Tibial nerve (tissue), 3 donors: ENCODE data around the gene GIMAP2.

Experiments
- CTCF ChIP-seq, 5 experiments: fragments of 200-600 bp in 3 of 5; fragments of 450-650 bp in 2 of 5; sonication (generic) in 3 of 5; IDR thresholded peaks; one replicate each; pipeline ENCODE4 v1.5.1; 2016 to 2019; ENCODE audit warnings: antibody characterized with exemption in 5 of 5, mild to moderate bottlenecking in 3 of 5, moderate library complexity in 2 of 5
- POLR2A ChIP-seq, 2 donors: fragments of 450-650 bp; IDR thresholded peaks; one replicate each; pipeline ENCODE4 v1.6.1; 2017; ENCODE audit warnings: antibody characterized with exemption in 2 of 2, mild to moderate bottlenecking in 2 of 2, moderate library complexity in 2 of 2

GRCh38 chr7:150742286-150742968 is 56.9 kb downstream of the GIMAP2 start:
- TF ChIP-seq CTCF (IDR thresholded peaks at IDR 0.05) (no peak), POLR2A (IDR thresholded peaks at IDR 0.05) (no peak)
